Hepatocyte (in vitro differentiated cells): ENCODE data around the gene CAPZB.

Experiments used
- EZH2 ChIP-seq: fragments of 200-600 bp; sonication (generic); IDR thresholded peaks from 2 replicates; pipeline ENCODE4 v1.6.1; 2016; ENCODE audit warnings: antibody characterized with exemption, mild to moderate bottlenecking, borderline replicate concordance
- EZH2phosphoT487 ChIP-seq: fragments of 200-600 bp; sonication (generic); IDR thresholded peaks from one replicate; pipeline ENCODE4 v1.6.1; 2018; ENCODE audit warnings: antibody characterized with exemption, mild to moderate bottlenecking, low read depth, moderate library complexity; ENCODE audit not compliant: unreplicated experiment, severe bottlenecking
- TF ChIP-seq, protein P1 (sequence below): fragments of 200-600 bp; sonication (generic); IDR thresholded peaks from 2 replicates; pipeline ENCODE4 v1.5.1; 2016; ENCODE audit warnings: antibody characterized with exemption, mild to moderate bottlenecking; ENCODE audit not compliant: poor library complexity

GRCh38 chr1:19469004-19469403 lies 16.3 kb downstream of the CAPZB start:
- TF ChIP-seq, protein P1, sequence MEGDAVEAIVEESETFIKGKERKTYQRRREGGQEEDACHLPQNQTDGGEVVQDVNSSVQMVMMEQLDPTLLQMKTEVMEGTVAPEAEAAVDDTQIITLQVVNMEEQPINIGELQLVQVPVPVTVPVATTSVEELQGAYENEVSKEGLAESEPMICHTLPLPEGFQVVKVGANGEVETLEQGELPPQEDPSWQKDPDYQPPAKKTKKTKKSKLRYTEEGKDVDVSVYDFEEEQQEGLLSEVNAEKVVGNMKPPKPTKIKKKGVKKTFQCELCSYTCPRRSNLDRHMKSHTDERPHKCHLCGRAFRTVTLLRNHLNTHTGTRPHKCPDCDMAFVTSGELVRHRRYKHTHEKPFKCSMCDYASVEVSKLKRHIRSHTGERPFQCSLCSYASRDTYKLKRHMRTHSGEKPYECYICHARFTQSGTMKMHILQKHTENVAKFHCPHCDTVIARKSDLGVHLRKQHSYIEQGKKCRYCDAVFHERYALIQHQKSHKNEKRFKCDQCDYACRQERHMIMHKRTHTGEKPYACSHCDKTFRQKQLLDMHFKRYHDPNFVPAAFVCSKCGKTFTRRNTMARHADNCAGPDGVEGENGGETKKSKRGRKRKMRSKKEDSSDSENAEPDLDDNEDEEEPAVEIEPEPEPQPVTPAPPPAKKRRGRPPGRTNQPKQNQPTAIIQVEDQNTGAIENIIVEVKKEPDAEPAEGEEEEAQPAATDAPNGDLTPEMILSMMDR: no peak
- TF ChIP-seq EZH2: no peak
- no peak for TF ChIP-seq EZH2phosphoT487
